GM19467 (cell line): ENCODE results near the gene CC2D1B.
"Not testable (repeated sequence)": the region's sequence is repeated elsewhere in the genome, so short reads cannot be mapped to it uniquely, and the experiment has no call there.

ENCODE experiments used
- ATAC-seq: cut with Tn5 transposase; IDR thresholded peaks from one replicate; pipeline ENCODE4 v1.9.1; 2021; ENCODE audit warnings: mild to moderate bottlenecking, moderate library complexity; ENCODE audit not compliant: unreplicated experiment

CC2D1B gene, protein sequence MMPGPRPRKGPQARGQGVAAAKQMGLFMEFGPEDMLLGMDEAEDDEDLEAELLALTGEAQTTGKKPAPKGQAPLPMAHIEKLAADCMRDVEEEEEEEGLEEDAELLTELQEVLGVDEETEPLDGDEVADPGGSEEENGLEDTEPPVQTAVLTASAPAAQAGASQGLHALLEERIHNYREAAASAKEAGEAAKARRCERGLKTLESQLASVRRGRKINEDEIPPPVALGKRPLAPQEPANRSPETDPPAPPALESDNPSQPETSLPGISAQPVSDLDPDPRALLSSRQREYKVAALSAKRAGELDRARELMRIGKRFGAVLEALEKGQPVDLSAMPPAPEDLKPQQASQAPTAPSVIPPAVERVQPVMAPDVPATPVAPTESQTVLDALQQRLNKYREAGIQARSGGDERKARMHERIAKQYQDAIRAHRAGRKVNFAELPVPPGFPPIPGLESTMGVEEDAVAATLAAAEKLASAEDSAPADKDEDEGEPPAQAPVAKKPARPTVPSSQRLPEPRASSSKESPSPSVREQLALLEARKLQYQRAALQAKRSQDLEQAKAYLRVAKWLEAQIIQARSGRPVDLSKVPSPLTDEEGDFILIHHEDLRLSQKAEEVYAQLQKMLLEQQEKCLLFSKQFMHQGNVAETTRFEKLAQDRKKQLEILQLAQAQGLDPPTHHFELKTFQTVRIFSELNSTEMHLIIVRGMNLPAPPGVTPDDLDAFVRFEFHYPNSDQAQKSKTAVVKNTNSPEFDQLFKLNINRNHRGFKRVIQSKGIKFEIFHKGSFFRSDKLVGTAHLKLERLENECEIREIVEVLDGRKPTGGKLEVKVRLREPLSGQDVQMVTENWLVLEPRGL

DNA sequence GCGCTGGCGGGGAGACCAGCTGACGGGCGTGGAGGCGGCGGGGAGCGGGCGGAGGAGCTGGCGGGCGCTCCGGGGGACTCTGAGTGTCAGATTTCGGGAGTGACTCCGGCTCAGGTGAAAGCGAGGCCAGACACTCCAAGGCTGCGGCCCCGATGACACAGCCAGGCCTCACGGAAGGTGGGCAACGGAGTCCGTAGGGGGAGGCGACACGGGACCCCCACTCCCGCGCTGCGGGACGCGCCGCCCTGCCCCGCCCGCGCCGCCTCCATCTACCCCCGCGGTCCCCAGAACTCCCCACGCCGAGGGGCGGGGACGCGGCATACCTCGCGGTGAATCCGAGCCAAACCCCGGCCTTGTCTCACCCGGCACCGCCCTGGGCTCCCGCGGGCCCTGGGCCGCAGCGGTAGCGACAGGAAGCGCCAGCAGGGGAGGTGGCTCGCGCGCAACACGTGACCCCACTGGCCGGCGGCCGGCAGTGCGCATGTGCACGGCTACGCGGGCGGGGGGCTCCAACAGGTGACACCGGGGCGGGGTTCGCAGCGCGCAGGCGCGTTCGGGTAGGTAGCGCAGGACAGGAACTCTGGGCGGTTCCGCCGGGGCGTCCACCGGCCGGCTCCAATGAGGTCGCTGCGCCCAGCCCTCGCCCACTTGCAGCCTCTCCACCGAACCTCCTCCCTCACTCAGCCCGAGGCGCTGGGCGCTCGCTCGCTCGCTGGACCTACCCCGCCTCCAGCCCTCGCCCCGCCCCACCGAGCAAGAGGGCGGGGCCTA is at the start of gene CC2D1B:
TSS of gene CC2D1B (minus strand) at position 460 of the 771 bp plus-strand sequence. CDS start 1,585 bp downstream, outside the sequence.
- peak; percentile 92 for ATAC-seq

DNA sequence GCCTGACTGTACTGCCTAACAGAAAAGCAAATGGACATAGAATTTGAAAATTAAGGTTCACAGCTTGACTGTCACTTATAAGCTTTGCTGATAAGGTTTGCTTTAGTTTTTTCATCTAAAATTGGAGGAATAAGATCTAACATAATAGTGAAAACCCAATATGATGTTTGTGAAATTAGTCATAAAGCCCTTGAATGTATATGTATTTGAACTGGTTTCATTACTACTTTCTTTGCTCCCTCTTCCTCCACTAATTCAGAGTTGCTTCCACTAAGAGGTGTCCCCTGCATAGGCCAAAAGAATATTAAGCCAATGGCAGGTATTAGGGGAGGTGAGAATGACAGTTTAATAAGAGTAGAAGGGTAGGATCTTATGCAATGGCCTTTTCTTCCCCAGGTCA is 48.9 kb upstream of the CC2D1B start:
- no peak for ATAC-seq

DNA sequence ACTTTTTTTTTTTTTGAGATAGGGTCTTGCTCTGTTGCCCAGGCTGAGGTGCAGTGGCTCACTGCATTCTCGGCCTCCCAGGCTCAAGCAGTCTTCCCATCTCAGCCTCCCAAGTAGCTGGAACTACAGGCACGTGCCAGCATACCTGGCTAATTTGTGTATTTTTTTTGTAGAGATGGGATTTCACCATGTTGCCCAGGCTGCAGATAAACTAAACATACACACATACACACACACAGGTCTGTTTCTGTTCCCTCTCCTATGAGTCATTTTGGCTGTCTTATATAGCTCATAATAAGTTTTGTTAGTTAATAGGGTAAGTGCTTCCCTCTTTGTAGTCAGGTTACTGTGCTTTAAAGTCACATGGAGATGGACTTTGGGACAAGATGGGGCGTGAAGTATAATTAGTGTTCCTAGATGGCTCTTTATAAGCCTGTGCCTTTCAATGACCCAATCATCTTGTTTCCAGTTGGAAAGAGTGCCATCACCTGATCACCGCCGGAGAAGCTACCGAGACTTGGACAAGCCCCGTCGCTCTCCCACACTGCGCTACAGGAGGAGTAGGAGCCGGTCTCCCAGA is 47.5 kb upstream of the CC2D1B start:
- ATAC-seq: no peak

DNA sequence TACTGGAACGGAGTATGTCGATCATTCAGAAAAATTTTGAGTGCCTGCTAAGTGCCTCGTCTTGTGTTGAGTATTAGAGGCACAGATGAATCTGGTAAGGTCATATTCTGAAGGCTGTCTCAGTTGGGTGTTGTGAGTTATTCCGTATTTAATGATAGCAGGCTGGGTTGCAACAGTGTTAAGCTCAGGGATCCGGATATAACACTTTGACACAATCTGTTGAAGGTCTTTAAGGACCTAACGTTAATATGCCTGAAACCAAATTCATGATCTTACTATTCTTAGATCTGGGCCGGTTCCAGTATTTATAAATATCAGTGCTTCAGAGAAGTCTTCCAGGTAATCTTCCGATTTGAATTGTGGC is 39.0 kb upstream of the CC2D1B start:
- no peak for ATAC-seq

DNA sequence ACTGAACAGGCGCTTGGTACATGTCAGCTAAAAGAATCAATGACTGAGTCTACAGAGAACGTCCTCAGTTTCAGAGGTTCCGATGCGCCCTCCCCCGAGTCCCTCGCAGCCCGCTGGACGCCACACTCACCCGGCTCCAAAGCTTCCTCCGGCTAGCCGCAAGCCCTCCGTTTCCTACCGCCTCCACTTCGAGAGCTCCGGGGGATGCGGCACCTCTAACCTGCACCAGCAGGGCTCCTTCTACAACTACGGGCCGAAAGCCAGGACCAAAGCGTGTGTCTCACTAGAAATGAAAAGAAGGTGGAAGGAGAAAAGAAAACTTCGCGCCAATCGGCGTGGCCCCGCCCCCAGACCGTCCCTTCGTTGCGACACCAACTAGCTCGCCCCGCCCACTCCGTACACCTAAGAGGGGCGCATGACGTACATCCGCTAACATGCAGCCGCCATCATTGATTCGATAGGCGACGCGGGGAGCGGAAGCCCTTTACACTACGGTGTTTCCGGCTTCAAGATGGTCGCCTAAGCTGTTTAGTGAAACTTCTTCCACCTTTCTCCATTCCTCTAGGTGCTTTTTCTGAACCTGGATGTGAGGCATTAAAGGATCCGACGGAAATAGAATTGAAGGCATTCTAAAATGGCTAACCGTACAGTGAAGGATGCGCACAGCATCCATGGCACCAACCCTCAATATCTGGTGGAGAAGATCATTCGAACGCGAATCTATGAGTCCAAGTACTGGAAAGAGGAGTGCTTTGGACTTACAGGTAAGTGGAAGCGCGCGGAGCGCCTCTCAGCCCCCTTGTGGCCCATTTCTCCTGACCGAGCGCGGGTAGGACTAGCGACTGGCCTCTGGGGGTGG is 38.3 kb upstream of the CC2D1B start, which contains the start of the genes ORC1 and PRPF38A:
TSS of gene ORC1 (minus strand) at position 308 of the 859 bp plus-strand sequence. CDS start 2,200 bp downstream, outside the sequence.
TSS of gene PRPF38A (plus strand) at position 487 of the 859 bp plus-strand sequence. CDS start at position 635, 148 bp downstream.
- peak; percentile 92 for ATAC-seq

DNA sequence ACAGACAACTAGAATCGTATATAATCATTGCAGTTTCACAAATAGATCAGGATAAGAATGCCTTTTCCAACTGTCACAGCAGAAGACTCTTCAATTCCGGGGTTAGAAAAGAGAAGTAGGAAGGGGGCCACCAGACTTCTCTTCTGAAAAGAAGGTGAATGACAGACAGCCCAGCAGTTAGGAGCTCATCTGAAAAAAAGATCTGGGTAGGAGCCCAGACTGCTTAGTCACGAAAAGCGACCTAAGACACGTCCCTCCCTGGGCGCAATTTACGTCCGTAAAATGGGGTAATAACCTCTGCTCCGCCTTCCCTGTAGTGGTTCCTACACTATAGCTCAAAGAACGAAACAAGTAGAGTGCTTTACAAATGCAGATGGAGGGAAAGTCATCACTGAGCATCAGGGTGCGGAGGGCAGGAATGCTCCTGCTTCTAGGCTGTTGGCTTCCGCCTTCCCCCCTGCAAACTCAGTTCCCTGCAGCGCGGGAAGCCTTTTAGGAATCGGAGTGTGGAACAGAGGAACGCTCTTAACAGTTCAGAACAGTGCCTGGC is 37.6 kb upstream of the CC2D1B start:
- ATAC-seq: peak; percentile 27

DNA sequence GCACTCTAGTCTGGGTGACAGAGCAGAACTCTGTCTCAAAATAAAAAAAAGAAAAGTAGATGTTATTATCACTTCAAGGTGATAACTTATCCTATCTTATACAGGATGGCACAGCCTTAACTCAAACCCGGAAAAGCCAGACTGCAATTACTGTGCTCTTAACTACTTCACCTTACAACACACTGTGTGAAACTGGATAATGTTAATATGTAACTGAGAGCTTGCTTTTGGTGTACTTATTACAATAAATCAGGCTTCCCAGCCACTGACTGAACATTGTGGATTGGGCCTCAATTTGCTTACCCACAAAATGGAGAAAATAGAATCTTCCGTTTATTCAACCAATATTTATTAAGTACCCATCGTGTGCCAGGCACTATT is 36.8 kb upstream of the CC2D1B start:
- no peak for ATAC-seq

DNA sequence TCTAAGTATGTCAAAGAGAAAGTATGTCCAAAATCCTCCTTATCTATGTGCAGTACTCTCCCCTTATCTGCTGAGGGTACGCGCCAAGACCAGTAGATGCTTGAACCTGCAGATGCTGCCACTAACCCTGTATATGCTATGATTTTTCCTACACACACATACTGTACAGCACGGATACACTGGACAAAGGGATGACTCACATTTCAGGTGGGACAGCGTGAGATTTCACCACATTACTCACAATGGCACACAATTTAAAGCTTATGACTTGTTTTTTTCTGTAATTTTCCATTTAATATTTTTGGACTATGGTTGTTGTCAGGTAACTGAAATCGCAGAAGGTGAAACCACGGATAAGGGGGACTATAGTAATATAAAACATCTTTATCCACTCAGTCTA is 34.1 kb upstream of the CC2D1B start:
- ATAC-seq: no peak

DNA sequence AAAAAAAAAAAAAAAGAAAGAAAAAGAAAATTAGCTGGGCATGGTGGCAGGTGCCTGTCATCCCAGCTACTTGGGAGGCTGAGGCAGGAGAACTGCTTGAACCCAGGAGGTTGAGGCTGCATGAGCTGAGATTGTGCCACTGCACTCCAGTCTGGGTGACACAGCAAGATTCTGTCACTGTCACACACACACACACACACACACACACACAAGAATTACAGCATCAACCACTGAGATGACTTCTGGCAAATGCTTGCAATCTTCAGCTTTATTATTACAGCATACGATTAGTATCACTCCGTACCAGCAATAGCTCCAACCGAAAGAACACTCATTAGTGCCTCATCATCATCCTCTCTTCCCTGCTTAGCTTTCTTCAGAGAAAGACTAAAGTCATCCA is 33.6 kb upstream of the CC2D1B start:
- ATAC-seq: no peak

DNA sequence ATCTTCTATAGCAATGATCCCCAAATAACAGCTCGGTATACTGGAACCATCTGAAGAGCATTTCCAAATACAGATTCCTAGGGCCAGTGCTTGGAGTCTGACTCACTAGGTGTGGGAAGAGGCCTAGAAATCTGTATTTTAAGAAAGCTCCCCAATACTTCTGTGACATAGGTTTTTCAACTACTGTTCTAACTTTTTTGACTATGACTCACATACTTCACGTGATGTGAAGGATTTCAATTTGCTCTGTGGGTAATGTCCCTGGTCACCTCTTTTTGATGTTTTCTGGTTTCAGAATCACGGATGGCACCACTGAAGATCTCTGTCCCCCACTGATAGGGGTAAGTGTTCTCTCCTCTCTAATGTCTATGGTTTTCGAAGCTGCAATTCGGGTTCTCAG is 27.2 kb upstream of the CC2D1B start:
- no peak for ATAC-seq

DNA sequence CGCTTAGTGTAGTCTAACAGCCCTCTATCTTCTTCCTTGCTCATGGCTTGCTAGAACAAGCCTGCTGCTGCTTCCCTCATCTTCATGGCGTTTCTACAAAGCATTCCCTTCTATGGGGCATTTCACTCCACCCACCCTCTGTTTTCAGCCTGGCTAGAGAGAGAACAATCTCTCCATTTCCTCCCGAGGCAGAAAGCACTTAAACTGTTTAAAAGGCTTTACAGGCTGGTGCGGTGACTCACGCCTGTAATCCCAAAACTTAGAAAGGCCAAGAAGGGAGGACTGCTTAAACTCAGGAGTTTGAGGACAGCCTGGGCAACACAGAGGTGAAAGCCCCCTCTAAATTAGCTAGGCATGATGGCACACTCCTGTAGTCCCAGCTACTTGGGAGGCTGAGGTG is 20.5 kb upstream of the CC2D1B start:
- no peak for ATAC-seq

DNA sequence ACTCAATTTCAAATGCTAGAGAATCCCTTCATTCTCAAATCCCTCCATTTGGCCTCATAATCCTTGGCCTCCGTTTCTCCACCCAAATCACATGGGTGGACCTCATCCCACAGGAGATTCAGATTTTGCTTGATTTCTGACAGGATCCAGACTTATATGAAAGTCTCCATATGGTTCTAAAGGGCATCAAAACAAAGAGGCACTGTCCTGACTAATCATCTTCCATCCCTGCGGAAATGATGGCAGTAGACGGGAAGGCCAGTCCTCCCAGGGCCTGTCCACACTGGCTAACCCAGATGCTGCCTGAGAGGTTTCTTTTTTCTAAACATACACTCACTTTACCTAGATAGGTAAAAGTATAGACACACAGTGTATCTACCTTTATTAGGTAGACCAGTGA is 19.4 kb upstream of the CC2D1B start:
- ATAC-seq: no peak

DNA sequence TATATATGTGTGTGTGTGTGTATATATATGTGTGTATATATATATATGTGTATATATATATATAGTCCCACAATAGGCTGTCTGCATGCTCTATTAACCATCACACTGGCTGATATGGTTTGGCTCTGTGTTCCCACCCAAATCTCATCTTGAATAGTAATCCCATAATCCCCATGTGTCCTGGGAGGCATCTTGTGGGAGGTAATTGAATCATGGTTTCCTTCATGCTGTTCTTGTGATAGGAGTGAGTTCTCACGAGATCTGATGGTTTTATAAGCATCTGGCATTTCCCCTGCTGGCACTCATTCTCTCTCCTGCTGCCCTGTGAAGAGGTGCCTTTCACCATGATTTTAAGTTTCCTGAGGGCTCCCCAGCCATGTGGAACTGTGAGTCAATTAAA is 3.8 kb upstream of the CC2D1B start:
- ATAC-seq: not testable (repeated sequence)

DNA sequence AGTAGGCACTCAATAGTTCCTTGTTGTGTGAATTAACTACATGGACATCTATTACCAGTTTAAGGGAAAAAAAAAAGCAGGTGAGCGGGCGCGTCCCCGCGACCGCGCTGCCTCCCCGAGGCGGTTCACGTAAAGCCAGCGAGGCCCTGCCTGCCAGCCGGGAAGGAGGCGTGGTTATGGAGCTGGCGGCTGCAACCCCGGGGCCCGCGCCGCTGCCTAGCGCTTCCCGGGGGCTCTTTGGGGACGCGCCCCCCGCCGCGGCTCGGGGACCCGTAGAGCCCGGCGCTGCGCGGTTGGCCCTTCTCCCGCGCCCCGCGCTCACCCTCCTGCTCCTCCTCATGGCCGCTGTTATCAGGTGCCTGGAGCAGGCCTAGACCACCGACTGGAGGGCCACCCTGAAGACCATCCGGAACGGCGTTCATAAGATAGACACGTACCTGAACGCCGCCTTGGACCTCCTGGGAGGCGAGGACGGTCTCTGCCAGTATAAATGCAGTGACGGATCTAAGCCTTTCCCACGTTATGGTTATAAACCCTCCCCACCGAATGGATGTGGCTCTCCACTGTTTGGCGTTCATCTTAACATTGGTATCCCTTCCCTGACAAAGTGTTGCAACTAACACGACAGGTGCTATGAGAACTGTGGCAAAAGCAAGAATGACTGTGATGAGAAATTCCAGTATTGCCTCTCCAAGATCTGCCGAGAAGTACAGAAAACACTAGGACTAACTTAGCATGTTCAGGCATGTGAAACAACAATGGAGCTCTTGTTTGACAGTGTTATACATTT is 2.6 kb upstream of the CC2D1B start:
- ATAC-seq: no peak

DNA sequence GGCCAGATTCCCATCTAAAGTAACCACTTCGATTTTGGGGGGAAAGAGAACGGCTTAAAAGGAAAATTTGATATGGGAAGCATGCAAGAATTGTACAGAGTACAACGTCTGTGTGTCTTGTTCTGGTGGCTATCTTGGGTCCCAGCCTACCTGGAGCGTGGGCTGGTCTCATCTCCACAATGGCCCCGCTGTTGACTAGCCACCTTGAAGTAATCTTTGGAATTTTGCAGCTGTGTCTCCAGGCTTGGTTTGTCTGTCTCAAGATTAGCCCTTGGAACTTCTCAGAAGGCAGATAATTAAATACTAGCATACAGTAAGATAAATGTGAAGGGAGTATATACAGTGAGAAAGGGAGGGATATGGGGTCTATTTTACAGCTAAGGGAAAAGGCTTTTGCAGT is 1.3 kb upstream of the CC2D1B start:
- ATAC-seq: no peak

DNA sequence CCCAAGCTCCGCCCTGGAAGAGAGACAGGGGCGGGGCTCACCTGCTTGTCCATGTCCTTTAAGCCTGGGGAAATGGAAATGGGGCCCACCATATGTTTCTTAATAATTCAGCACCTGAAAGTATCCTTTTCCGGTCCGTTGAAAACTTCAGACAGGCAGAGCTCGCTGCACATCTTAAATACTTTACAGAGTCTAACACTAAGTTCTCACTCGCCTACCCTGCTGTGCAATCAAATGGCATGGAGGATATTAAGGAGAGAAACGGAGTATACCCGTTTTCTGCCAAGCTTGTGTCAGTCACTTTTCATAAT is 467 bp upstream of the CC2D1B start:
- ATAC-seq: no peak

DNA sequence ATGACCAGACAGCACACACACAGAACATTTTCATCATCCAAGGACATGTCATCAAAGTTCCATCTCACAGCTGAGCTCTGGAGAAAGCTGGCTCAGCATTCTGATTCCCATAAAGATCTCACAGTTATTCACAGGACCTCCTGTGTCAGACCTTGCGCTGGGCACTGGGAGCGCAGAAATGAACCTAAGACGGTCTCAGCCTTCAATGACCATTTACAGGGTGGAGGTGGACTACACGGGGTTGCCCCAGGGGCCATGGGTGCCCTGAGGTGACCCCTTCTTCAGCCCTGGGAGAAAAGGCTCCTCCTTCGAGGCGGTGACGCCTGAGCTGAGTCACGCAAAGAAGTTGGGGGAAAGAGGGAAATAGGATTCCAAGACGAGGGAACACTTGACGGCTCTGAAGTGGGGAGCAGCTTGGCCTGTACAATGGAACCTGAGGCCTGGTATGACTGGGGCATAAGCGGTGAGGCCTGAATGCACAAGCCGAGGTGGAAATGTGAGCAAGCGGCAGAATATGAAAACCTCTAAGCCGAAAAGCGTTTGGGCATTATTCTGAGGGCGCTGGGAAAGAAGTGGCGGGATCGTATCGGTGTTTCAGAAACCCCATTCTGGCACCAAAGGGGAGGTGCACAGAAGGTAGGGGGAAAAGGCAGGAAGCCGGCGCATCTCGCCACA is 797 bp downstream of the CC2D1B start:
- no peak for ATAC-seq

DNA sequence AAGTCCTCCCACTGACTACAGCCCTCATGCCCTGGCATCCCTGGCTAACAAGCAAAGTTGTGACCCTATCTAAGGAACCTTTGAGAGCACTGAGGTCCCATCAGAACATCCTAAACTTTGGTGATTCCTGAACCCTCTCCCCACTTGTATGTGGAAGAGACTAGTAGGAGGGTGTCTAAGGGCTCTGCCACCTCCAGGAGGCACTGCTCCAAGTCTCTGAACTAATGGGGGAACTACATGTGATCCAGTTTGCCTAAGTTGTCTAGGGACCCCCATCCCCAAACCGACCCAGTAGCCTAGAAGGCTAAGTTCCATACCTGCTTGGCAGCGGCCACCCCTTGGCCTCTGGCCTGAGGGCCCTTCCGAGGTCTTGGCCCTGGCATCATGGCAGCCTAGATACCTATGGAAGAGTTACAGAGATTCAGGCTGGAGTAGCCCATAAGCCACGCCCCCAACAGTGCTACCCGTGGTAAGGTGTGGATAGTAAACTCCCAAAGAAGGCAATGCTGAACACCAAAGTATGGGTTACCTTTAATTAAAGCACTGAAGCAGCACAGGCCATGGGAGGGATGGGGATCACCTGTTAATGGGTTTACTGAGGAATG is 1.7 kb downstream of the CC2D1B start:
- ATAC-seq: no peak
